Cardiac fibroblast (primary cell): Measurements from ENCODE around the gene PMF1.

Experiments used
- DNase-seq, 2 donors: peaks; one replicate each; pipeline versions ENCODE4 v3.0.0 to v3.0.0-alpha.2; 2010; ENCODE audit warnings: low read depth in 2 of 2
- H3K4me3 ChIP-seq, 2 donors: replicated peaks in 1 of 2; 1 replicate in 1 of 2; 2 replicates in 1 of 2; pipeline ENCODE4 v1.5.1; 2011; ENCODE audit warnings: low read depth in 2 of 2, low read length in 2 of 2, mild to moderate bottlenecking in 2 of 2, moderate library complexity in 1 of 2
- TF ChIP-seq, protein P1 (sequence below): IDR thresholded peaks from one replicate; pipeline ENCODE4 v1.5.1; 2011; ENCODE audit warnings: low read depth, mild to moderate bottlenecking, low read length, inconsistent platforms

The PMF1 gene

DNA sequence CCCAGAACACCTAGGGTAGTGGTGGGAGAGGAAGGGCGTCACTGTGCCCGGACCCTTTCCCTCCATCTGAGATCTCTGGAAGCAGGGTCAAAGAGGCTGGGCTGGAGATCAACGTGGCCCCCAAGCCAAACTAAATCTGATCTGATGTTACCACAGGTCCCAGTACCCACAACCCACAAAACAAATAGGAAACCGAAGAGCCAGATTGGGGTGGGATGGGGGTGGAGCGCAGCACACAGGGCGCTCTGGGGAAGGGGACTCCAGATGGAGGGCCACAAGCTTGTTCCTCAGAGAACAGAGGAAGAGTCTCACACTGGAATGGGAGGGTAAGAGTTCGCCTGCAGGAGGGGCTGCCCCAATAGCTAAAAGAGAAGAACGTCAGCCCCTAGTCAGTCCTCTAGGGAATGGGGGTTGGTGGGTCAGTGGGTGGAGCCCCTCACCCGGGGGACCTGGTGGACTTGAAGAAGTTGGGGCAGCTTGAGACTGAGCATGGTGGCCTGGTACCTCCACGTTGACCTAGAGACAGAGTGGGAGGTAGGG, 33.5 kb downstream of the PMF1 start:
- H3K4me3 ChIP-seq: no peak overlapping the region
- TF ChIP-seq, protein P1, sequence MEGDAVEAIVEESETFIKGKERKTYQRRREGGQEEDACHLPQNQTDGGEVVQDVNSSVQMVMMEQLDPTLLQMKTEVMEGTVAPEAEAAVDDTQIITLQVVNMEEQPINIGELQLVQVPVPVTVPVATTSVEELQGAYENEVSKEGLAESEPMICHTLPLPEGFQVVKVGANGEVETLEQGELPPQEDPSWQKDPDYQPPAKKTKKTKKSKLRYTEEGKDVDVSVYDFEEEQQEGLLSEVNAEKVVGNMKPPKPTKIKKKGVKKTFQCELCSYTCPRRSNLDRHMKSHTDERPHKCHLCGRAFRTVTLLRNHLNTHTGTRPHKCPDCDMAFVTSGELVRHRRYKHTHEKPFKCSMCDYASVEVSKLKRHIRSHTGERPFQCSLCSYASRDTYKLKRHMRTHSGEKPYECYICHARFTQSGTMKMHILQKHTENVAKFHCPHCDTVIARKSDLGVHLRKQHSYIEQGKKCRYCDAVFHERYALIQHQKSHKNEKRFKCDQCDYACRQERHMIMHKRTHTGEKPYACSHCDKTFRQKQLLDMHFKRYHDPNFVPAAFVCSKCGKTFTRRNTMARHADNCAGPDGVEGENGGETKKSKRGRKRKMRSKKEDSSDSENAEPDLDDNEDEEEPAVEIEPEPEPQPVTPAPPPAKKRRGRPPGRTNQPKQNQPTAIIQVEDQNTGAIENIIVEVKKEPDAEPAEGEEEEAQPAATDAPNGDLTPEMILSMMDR: no peak
- no peak for DNase-seq

DNA sequence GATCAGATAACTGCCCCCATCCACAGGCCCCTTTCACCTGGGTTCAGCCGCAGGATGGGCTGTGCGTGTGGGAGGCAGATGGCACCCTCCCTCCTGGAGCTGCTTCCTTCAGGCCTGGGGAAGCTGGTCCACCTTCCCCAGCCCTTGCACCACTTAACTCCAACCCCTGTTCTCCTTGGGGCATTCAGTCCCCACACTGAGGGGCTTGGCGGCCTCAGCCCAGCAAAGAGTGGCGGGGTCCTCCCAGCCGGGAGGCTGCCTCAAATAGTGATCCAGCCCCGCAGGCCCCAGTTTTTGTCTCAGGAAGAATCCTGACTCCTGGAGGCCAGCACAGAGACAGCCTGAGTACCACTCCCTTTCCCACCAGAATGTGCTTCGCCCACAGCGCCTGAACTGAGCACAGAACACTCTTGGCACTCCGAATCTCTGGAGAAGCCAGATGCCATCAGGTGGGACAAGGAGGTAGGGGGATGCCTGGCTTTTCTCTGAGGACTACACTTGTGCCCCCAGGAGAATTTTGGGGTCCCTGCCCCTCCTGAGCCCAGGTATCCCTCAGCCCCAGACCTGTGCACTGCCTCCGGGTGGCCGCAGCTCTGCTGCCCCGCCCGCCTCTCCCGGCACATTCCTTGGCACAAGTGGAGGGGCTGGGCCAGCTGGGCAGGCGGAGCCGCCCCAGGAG, 34.1 kb downstream of the PMF1 start:
- TF ChIP-seq, protein P1: no peak
- no peak overlapping the region for H3K4me3 ChIP-seq
- no peak for DNase-seq

DNA sequence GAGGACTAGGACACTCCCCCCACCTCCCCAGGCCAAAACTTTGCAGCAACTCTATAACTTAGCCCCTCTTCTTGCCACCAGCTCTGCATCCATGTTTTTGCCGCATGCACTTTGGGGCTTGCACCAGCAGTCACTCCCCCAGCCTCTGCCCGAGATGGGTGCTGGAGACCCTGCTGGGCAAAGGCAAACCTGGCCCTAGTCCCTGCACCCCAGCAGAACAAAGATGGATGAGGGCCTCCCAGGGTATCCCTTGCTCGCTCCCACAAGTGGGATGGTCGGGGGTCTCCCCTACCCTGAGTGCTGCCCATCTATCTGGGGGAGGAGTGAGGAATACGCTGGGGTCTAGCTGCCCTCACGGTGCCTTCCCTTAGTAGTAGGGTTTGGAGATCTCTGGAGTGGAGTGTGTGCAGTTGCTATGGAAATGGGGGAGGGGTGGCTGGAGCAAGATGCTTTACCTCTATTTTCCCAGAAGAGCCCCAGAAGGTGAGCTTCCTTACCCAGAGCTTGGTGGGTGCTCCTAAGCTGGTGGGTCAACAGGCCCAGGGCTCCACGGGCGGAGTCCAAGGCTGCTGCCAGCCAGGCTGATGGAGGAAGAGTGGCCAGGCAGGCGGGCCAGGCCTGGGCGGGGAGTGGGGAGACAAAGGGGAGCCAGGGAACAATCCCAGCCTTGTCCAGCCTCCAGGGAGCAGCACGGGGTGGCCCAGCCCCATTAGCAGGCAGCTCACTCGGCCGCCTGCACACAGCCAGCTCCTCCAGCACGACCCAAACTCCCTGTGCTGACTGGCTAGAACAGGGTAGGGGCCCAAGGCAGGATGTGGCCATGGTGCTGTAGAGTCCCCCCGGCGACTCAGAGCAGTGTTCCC, 34.9 kb downstream of the PMF1 start, which contains the start of gene PAQR6:
Gene PAQR6, minus strand, starts transcription at position 597 of the 863 bp plus-strand sequence. CDS start 1,325 bp downstream, outside the sequence.
- DNase-seq: no peak
- no peak within 1 kb of the TSS for H3K4me3 ChIP-seq
- TF ChIP-seq, protein P1: no peak

DNA sequence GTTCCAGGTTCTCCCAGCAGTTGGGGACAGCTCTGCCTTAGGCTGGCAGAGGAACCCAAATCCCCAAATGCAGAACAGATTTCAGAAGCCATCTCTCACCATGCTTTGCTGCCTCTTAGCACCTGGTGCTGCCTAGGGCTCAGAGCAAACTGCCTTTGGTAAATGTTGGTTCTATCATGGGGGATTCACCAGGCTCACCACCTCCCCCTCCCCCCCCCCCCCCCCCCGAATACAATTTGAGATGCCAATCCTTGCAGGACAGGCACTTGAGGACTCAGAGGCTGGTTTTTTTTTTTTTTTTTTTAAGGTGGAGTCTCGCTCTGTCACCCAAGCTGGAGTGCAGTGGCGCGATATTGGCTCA, 35.5 kb downstream of the PMF1 start:
- H3K4me3 ChIP-seq: no peak overlapping the region
- TF ChIP-seq, protein P1: no peak
- DNase-seq: no peak

DNA sequence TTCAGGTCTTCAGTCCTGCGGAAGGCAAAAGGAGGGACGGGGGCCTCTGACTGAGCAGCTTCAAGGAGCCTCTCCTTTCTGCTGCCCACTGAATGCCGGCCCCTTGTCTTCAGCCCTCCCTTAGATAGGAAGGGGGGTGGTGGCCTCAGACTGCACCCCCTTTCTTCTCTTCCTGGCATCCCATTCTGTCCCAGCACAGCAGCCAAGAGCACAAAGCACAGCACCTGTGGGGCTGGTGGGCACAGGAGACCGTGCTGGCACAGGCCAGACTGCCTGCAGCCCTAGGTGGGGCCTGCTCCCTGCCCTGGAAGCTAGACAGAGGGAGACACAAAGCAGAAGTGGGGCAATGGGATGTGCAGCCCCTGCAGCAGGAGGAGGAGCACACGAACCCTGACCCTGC, 36.8 kb downstream of the PMF1 start:
- TF ChIP-seq, protein P1: no peak
- DNase-seq: no peak
- H3K4me3 ChIP-seq: no peak overlapping the region

DNA sequence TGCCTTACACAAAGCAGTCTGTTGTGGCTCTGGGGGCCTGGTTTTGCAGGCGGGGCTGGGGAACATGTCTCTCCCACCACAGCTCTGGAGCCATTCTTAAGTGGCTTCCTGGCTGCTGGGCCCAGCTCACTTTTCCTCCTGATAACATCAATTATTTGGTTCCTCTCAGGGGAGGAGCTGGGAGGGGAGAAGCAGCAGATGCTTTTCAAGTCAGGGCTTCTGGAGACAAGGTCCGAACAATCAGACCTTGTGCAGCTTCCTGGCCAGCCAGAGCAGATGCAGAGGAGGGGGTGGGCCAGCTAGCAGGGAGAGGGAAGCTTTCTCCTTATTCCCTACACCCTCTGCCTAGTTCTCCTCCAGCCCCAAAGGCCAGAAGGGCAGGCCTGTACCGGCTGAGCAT, 38.7 kb downstream of the PMF1 start:
- TF ChIP-seq, protein P1: no peak
- peak in 1 of 2 donors; percentile 38 for DNase-seq
- no peak overlapping the region for H3K4me3 ChIP-seq
